SK-N-SH (cell line): ENCODE data around the gene PTPRD. TPM values are rescaled to one million over a fixed set of nuclear protein-coding genes. Genes with fewer than 3 reads are reported as not detected.

Experiments
- CTCF ChIA-PET: fragments of 300-600, 350-600 bp; formaldehyde crosslinking; extraction: SDS; loops from one replicate; lab custom pipeline; 2021; lab: Yijun Ruan, JAX
- POLR2A ChIA-PET: fragments of 350-600 bp; sonication (Branson Sonifier 250); formaldehyde crosslinking; extraction: SDS; loops from one replicate; lab custom pipeline; 2020; ENCODE audit warnings: antibody characterized with exemption, inconsistent platforms; lab: Yijun Ruan, JAX
- DNase-seq: peaks from one replicate; pipeline ENCODE4 v3.0.0; 2012
- H2AFZ ChIP-seq: fragments of 200-600 bp; sonication (generic); 2 replicates; pipeline ENCODE4 v1.8.1; 2016; ENCODE audit warnings: antibody characterized with exemption, mild to moderate bottlenecking, low read depth
- H3F3A ChIP-seq: fragments of 200-600 bp; sonication (generic); replicated peaks from 2 replicates; pipeline ENCODE3; 2016; ENCODE audit warnings: antibody characterized with exemption, mild to moderate bottlenecking; ENCODE audit not compliant: insufficient read depth
- H3K27ac ChIP-seq, 2 experiments: fragments of 200-500 bp in 1 of 2; fragments of 200-600 bp in 1 of 2; sonication (Bioruptor generic) in 1 of 2; sonication (generic), shearing (Covaris generic) in 1 of 2; 2 replicates each; pipeline versions ENCODE4 v1.5.1 to v1.6.1; 2014 to 2016; ENCODE audit warnings: low read depth in 2 of 2, inconsistent platforms in 1 of 2, low read length in 1 of 2, mild to moderate bottlenecking in 1 of 2, mixed read lengths in 1 of 2
- H3K27me3 ChIP-seq: fragments of 200-600 bp; sonication (generic), shearing (Covaris generic); 2 replicates; pipeline ENCODE4 v1.6.1; 2016; ENCODE audit warnings: mixed run types; ENCODE audit not compliant: insufficient read depth
- H3K36me3 ChIP-seq, 2 experiments: fragments of 200-500 bp in 1 of 2; fragments of 200-600 bp in 1 of 2; sonication (Bioruptor generic) in 1 of 2; sonication (generic) in 1 of 2; replicated peaks in 1 of 2; 2 replicates each; pipeline versions ENCODE3 to v1.5.1; 2014 to 2016; ENCODE audit warnings: low read length in 1 of 2, mild to moderate bottlenecking in 1 of 2; ENCODE audit not compliant: insufficient read depth in 2 of 2, control insufficient read depth in 1 of 2
- H3K4me1 ChIP-seq, 2 experiments: fragments of 200-500 bp in 1 of 2; fragments of 200-600 bp in 1 of 2; sonication (Bioruptor generic) in 1 of 2; sonication (generic), shearing (Covaris generic) in 1 of 2; 2 replicates each; pipeline versions ENCODE4 v1.5.1 to v1.6.1; 2014 to 2016; ENCODE audit warnings: low read depth in 1 of 2, low read length in 1 of 2, mixed run types in 1 of 2; ENCODE audit not compliant: insufficient read depth in 2 of 2, control insufficient read depth in 1 of 2
- H3K4me2 ChIP-seq: fragments of 200-600 bp; sonication (generic), shearing (Covaris generic); 2 replicates; pipeline ENCODE4 v1.6.1; 2017; ENCODE audit warnings: mixed run types
- H3K4me3 ChIP-seq, 2 experiments: fragments of 200-500 bp in 1 of 2; fragments of 200-600 bp in 1 of 2; sonication (Bioruptor generic) in 1 of 2; sonication (generic), shearing (Covaris generic) in 1 of 2; 2 replicates each; pipeline versions ENCODE4 v1.5.1 to v1.8.1; 2014 to 2016; ENCODE audit warnings: low read depth in 2 of 2, inconsistent platforms in 1 of 2, low read length in 1 of 2, mild to moderate bottlenecking in 1 of 2, mixed read lengths in 1 of 2, moderate library complexity in 1 of 2
- H3K79me2 ChIP-seq: fragments of 200-600 bp; sonication (generic); 2 replicates; pipeline ENCODE4 v1.8.1; 2017; ENCODE audit warnings: mild to moderate bottlenecking; ENCODE audit not compliant: insufficient read depth
- H3K9ac ChIP-seq: fragments of 200-600 bp; sonication (generic); 2 replicates; pipeline ENCODE4 v1.6.1; 2017; ENCODE audit warnings: mixed run types
- H3K9me2 ChIP-seq: fragments of 200-600 bp; sonication (generic); 2 replicates; pipeline ENCODE4 v1.6.1; 2017; ENCODE audit warnings: mixed run types
- H3K9me3 ChIP-seq: fragments of 200-600 bp; sonication (generic); 2 replicates; pipeline ENCODE4 v1.6.1; 2017; ENCODE audit warnings: mixed run types, mild to moderate bottlenecking, moderate library complexity
- H4K20me1 ChIP-seq: fragments of 200-600 bp; sonication (generic); 2 replicates; pipeline ENCODE4 v1.6.1; 2017; ENCODE audit warnings: mild to moderate bottlenecking, mixed run types; ENCODE audit not compliant: insufficient read depth
- CHD2 ChIP-seq: fragments of 150-350 bp; IDR thresholded peaks from 2 replicates; pipeline ENCODE4 v1.6.1; 2018; ENCODE audit warnings: low read length; ENCODE audit not compliant: partially characterized antibody
- EP300 ChIP-seq, 2 experiments: IDR thresholded peaks; 2 replicates each; pipeline versions ENCODE4 v1.4.0 to v1.6.1; 2012; ENCODE audit warnings: borderline replicate concordance in 1 of 2, low read depth in 1 of 2, low read length in 1 of 2
- EZH2phosphoT487 ChIP-seq: fragments of 200-600 bp; sonication (generic); IDR thresholded peaks from 2 replicates; pipeline ENCODE4 v1.6.1; 2017; ENCODE audit warnings: low read depth, mixed run types, mild to moderate bottlenecking, antibody characterized with exemption, moderate library complexity, borderline replicate concordance
- FOXJ3 ChIP-seq: sonication (generic); formaldehyde crosslinking; IDR thresholded peaks from 2 replicates; pipeline ENCODE4 v1.5.1; 2020; ENCODE audit warnings: mild to moderate bottlenecking, missing genetic modification reagents
- FOXM1 ChIP-seq: IDR thresholded peaks from 2 replicates; pipeline ENCODE4 v1.4.0; 2012; ENCODE audit warnings: low read depth, mild to moderate bottlenecking
- GABPA ChIP-seq: IDR thresholded peaks from 2 replicates; pipeline ENCODE4 v1.4.0; 2012; ENCODE audit warnings: low read depth, mild to moderate bottlenecking
- JUND ChIP-seq: IDR thresholded peaks from 2 replicates; pipeline ENCODE4 v1.4.0; 2012
- MXI1 ChIP-seq: IDR thresholded peaks from 2 replicates; pipeline ENCODE4 v1.6.1; 2012; ENCODE audit warnings: mild to moderate bottlenecking, low read depth, low read length, improper control_type of control experiment
- NFIC ChIP-seq: IDR thresholded peaks from 2 replicates; pipeline ENCODE4 v1.4.0; 2012; ENCODE audit warnings: borderline replicate concordance
- NRF1 ChIP-seq: IDR thresholded peaks from 2 replicates; pipeline ENCODE4 v1.6.1; 2012; ENCODE audit warnings: low read depth, mild to moderate bottlenecking, low read length
- POLR2AphosphoS5 ChIP-seq: IDR thresholded peaks from 2 replicates; pipeline ENCODE4 v1.6.1; 2012; ENCODE audit warnings: low read depth, low read length
- RCOR1 ChIP-seq: fragments of 150-350 bp; IDR thresholded peaks from 2 replicates; pipeline ENCODE4 v1.6.1; 2017; ENCODE audit warnings: antibody characterized with exemption, low read length
- SIN3A ChIP-seq: IDR thresholded peaks from 2 replicates; pipeline ENCODE4 v1.6.1; 2012; ENCODE audit warnings: low read depth, mild to moderate bottlenecking, low read length, moderate library complexity, borderline replicate concordance
- TEAD4 ChIP-seq: IDR thresholded peaks from 2 replicates; pipeline ENCODE4 v1.4.0; 2012; ENCODE audit warnings: mild to moderate bottlenecking, borderline replicate concordance; ENCODE audit not compliant: insufficient read depth
- YY1 ChIP-seq: IDR thresholded peaks from 2 replicates; pipeline ENCODE4 v1.4.0; 2012; ENCODE audit warnings: low read depth, mild to moderate bottlenecking
- WGBS: methylation state at CpG from one replicate; pipeline ENCODE4 v1.1.6; 2017; ENCODE audit warnings: low lambda C conversion rate; 5-methylcytosine and 5-hydroxymethylcytosine counted together
- polyA plus RNA-seq, 3 experiments: library from polyadenylated mRNA; depleted of rRNA; stranded (reverse); fragments of >200 nt; gene quantifications; 2 replicates each; pipeline ENCODE4 v1.2.3, GENCODE V29; 2012
- TF ChIP-seq, protein P1 (sequence below): IDR thresholded peaks from 2 replicates; pipeline ENCODE4 v1.4.0; 2012; ENCODE audit warnings: low read depth
- TF ChIP-seq, protein P2 (sequence below): IDR thresholded peaks from 2 replicates; pipeline ENCODE4 v1.4.0; 2012; ENCODE audit warnings: low read depth, borderline replicate concordance
- TF ChIP-seq, protein P3 (sequence below): IDR thresholded peaks from 2 replicates; pipeline ENCODE4 v1.6.1; 2012; ENCODE audit warnings: mild to moderate bottlenecking, low read depth, low read length, moderate library complexity
- TF ChIP-seq, protein P4 (sequence below): fragments of 150-350 bp; IDR thresholded peaks from 2 replicates; pipeline ENCODE4 v1.6.1; 2016; ENCODE audit warnings: mild to moderate bottlenecking, low read depth, low read length
- TF ChIP-seq, protein P5 (sequence below): fragments of 200-600 bp; sonication (generic); IDR thresholded peaks from 2 replicates; pipeline ENCODE4 v1.6.1; 2017; ENCODE audit warnings: antibody characterized with exemption, mild to moderate bottlenecking, moderate library complexity

The PTPRD gene
- polyA plus RNA-seq, 1 of the 3 experiments (the other 2 are of a cell fraction) = 0.15 TPM

DNA sequence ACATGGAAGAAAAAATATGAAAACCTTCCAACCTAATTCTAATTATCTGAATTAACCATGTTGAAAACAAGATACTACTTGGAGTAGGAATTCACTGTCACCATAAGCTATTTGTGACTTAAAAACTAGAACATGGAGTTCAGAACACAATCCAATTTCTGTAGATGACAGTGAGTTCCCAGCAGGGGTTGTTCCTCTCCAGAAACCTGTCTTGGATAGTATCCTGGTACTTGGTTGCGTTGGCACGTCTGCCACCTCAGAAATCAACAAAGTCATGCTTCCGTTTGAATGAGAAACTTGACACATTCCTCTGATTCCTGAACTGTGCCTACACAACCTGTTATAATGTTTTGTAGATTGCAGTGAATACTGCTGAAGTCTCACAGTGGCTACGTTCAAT, 2023.3 kb downstream of the PTPRD start:
- Histone ChIP-seq H3K9me2 (no peaks in the 10 kb centered on the region), H4K20me1 (no peaks in the 10 kb centered on the region), H3F3A (no peaks in the 10 kb centered on the region), H3K9me3 (no peaks in the 10 kb centered on the region), H3K4me2 (no peak overlapping the region), H3K4me1 (no peaks in the 10 kb centered on the region), H3K9ac (no peak overlapping the region), H3K36me3 (no peaks in the 10 kb centered on the region), H3K27ac (no peak overlapping the region)
- TF ChIP-seq, protein P1, sequence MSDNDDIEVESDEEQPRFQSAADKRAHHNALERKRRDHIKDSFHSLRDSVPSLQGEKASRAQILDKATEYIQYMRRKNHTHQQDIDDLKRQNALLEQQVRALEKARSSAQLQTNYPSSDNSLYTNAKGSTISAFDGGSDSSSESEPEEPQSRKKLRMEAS = no peak
- no peak for TF ChIP-seq NFIC
- no peak for TF ChIP-seq FOXJ3 (CRISPR knock-in tag)
- TF ChIP-seq JUND = no peak
- no peak for TF ChIP-seq GABPA
- no peak for TF ChIP-seq YY1
- no peak for TF ChIP-seq FOXM1
- TF ChIP-seq, all 33 proteins: peak for 0
- no peak for DNase-seq
- Histone ChIP-seq H3K27me3 (no peaks in the 10 kb centered on the region), H3K4me3 (no peak overlapping the region), H2AFZ (no peak overlapping the region), H3K79me2 (no peaks in the 10 kb centered on the region)
- 68% methylated on average over 4 of the region's 4 CpGs for WGBS
- CTCF ChIA-PET = no interaction called here
- POLR2A ChIA-PET = no interaction called here

DNA sequence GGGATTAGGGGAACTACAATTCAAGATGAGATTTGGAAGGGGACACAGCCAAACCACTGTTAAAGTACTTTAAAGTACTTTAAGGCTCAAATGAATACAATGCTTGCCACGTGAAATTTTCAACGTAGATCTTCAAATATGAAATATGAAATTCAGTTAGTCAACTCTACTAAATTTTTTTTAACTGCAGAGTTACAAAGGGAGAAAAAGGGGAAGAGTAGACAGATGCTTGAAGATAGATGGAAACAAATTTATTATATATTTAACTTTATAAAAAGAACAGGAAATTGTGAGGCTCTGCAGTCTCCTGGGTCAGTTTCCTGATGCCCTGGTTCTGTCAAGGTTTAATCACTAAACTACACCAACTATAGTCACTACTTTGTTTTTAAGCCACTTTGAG, 2027.8 kb downstream of the PTPRD start:
- no peaks in the 10 kb centered on the region for H3K4me1 ChIP-seq
- H3K9me3 ChIP-seq = no peaks in the 10 kb centered on the region
- no peaks in the 10 kb centered on the region for H3K36me3 ChIP-seq
- DNase-seq = no peak
- WGBS = 43% methylated on average over 2 of the region's 2 CpGs
- H4K20me1 ChIP-seq = no peaks in the 10 kb centered on the region
- H3K4me2 ChIP-seq = no peak overlapping the region
- H3K27ac ChIP-seq = no peak overlapping the region
- H3K9ac ChIP-seq = no peak overlapping the region
- H3K9me2 ChIP-seq = no peaks in the 10 kb centered on the region
- no peaks in the 10 kb centered on the region for H3K27me3 ChIP-seq
- no peaks in the 10 kb centered on the region for H3K79me2 ChIP-seq
- no peak overlapping the region for H3K4me3 ChIP-seq
- POLR2A ChIA-PET = no interaction called here
- CTCF ChIA-PET = no interaction called here
- no peak overlapping the region for H2AFZ ChIP-seq
- TF ChIP-seq, protein P2, sequence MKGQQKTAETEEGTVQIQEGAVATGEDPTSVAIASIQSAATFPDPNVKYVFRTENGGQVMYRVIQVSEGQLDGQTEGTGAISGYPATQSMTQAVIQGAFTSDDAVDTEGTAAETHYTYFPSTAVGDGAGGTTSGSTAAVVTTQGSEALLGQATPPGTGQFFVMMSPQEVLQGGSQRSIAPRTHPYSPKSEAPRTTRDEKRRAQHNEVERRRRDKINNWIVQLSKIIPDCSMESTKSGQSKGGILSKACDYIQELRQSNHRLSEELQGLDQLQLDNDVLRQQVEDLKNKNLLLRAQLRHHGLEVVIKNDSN = no peak
- TF ChIP-seq SIN3A (no peak), YY1 (no peak), MXI1 (no peak), EP300 (IDR thresholded peaks at IDR 0.05; ENCODE audit: borderline replicate concordance in 1 of 2, low read depth in 1 of 2, low read length in 1 of 2) (no peak), POLR2AphosphoS5 (no peak), NRF1 (no peak), EZH2phosphoT487 (no peak), JUND (no peak), NFIC (no peak), RCOR1 (no peak), TEAD4 (no peak), CHD2 (no peak)
- TF ChIP-seq, protein P3, sequence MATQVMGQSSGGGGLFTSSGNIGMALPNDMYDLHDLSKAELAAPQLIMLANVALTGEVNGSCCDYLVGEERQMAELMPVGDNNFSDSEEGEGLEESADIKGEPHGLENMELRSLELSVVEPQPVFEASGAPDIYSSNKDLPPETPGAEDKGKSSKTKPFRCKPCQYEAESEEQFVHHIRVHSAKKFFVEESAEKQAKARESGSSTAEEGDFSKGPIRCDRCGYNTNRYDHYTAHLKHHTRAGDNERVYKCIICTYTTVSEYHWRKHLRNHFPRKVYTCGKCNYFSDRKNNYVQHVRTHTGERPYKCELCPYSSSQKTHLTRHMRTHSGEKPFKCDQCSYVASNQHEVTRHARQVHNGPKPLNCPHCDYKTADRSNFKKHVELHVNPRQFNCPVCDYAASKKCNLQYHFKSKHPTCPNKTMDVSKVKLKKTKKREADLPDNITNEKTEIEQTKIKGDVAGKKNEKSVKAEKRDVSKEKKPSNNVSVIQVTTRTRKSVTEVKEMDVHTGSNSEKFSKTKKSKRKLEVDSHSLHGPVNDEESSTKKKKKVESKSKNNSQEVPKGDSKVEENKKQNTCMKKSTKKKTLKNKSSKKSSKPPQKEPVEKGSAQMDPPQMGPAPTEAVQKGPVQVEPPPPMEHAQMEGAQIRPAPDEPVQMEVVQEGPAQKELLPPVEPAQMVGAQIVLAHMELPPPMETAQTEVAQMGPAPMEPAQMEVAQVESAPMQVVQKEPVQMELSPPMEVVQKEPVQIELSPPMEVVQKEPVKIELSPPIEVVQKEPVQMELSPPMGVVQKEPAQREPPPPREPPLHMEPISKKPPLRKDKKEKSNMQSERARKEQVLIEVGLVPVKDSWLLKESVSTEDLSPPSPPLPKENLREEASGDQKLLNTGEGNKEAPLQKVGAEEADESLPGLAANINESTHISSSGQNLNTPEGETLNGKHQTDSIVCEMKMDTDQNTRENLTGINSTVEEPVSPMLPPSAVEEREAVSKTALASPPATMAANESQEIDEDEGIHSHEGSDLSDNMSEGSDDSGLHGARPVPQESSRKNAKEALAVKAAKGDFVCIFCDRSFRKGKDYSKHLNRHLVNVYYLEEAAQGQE = no peak
- TF ChIP-seq, protein P1 = no peak
- TF ChIP-seq, protein P4, sequence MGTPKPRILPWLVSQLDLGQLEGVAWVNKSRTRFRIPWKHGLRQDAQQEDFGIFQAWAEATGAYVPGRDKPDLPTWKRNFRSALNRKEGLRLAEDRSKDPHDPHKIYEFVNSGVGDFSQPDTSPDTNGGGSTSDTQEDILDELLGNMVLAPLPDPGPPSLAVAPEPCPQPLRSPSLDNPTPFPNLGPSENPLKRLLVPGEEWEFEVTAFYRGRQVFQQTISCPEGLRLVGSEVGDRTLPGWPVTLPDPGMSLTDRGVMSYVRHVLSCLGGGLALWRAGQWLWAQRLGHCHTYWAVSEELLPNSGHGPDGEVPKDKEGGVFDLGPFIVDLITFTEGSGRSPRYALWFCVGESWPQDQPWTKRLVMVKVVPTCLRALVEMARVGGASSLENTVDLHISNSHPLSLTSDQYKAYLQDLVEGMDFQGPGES = no peak
- TF ChIP-seq, protein P5, sequence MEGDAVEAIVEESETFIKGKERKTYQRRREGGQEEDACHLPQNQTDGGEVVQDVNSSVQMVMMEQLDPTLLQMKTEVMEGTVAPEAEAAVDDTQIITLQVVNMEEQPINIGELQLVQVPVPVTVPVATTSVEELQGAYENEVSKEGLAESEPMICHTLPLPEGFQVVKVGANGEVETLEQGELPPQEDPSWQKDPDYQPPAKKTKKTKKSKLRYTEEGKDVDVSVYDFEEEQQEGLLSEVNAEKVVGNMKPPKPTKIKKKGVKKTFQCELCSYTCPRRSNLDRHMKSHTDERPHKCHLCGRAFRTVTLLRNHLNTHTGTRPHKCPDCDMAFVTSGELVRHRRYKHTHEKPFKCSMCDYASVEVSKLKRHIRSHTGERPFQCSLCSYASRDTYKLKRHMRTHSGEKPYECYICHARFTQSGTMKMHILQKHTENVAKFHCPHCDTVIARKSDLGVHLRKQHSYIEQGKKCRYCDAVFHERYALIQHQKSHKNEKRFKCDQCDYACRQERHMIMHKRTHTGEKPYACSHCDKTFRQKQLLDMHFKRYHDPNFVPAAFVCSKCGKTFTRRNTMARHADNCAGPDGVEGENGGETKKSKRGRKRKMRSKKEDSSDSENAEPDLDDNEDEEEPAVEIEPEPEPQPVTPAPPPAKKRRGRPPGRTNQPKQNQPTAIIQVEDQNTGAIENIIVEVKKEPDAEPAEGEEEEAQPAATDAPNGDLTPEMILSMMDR = no peak
- no peaks in the 10 kb centered on the region for H3F3A ChIP-seq
